Fibroblast of skin of scalp (primary cell): Measurements from ENCODE around the gene NKX1-2.

Source experiments
- DNase-seq: peaks from one replicate; pipeline ENCODE4 v3.0.0-alpha.2; 2013

NKX1-2 gene

DNA sequence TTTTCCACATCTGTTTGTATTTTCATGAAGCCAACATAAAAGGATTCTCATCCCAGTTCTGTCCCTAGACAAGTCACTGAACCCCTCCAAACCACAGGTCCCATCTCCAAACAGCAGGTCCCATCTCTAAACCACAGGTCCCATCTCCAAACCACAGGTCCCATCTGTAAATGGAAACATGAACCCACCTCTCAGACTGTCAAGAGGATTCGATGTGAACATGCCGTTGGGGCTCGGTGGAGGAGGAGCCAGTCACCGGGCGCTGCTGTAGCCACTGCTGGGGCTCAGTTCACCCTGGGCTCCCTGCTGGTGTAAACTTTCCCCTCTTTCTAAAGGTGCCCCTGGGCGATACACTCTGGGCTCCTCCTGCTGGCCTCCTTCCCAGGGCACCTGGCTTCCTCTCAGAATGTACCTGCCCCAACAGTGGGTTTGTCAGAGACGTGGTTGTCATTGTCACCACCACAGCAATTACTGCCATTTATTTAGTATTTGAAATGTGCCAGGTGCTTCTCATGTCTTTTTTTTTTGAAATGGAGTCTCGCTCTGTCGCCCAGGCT, 24.8 kb upstream of the NKX1-2 start:
- no peak for DNase-seq

DNA sequence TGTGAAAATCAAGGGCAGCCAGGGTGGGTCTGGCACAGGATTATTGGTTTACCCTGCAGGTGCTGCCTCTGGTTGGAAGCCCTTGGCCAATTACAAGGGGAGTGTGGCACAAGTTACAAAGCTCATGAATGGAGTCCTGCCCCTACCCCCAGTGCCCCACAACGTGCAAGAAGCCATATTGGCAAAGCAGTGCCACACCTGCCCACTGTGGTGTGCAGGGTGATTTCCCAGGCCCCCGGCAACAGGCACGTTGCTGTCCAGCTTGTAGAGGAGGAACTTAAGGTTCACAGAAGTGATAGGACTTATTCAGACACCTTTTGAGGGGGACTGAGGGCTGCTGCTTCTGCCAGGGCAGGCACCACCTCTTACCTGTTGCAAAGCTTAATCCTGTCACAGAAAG, 23.2 kb upstream of the NKX1-2 start:
- no peak for DNase-seq

DNA sequence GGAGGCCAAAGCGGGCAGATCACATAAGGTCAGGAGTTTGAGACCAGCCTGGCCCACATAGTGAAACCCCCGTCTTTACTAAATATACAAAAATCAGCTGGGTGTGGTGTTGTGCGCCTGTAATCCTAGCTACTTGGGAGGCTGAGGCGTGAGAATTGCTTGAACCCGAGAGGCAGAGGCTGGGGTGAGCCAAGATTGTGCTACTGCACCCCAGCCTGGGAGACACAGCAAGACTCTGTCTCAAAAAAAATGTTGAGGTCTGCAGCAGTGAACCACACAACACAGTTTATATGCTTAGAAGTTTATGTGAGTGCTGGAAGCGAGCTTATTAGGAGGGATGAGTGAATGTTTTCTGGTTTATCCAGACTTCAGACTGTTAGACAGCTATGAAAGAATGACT, 22.2 kb upstream of the NKX1-2 start:
- no peak for DNase-seq

DNA sequence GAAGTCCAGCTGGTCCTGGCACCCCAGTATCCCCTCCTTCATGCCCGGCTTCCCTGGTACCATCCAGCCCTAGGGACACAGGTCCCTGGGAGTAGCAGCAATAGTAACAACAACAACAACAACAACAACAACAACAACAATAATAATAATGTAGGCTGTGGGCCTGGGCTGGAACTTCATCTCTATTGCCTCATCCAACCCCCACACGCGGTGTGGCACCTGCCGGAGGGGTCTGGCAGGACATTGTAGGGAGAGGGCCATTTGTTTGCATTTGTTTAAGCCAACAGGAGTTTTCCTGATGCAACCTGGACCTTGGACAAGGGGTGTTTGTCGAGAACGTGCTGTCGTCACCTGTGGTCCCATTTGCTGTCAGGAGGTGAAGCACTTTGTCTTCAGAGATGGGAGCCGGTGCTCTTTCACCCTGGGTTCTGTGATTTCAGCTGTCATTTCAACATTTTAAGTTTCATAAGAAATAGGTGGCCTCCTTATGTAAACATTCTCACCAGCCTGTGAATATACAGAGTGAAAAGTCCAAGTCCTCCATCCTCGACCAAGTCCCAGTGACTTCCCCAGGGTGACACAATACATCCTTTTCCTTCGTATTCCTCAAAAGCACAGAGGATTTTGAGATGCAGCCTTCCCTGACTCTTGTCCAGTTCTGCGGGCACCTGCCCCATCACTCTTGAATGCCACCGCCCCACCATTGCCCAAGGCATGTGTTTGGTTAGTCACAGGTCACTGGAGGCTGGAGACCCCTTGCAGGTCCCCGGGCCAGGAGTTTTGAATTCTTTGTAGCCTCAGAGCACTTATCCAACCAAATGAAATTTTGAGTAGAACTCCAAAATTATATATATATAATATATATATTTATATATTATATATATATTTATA, 21.0 kb upstream of the NKX1-2 start:
- DNase-seq: no peak

DNA sequence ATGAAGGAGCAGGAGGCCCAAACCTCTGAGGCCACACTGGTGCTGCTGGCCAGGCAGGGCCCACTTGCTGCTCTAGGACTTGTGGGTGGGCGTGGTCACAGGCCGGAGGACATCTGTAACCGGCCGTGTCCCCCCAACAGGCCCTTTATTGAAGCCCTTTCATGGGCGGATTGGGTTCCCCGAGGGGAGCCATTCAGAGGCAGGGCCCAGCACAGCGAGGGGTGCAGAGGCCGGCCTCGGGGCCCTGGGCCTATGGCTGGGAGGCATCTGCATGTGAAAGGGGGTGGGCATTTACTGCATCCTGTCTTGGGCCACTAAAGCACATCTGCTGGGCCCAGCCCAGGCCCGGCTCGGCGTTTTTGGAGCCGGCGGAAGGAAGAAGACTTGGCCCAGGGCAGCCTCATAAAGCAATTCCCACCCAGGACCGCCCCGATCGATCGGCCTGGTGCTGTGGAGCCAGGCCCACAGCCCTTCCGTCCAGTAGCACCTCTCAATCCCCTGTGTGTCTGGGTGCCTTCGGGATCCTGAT, 20.2 kb upstream of the NKX1-2 start:
- no peak for DNase-seq

DNA sequence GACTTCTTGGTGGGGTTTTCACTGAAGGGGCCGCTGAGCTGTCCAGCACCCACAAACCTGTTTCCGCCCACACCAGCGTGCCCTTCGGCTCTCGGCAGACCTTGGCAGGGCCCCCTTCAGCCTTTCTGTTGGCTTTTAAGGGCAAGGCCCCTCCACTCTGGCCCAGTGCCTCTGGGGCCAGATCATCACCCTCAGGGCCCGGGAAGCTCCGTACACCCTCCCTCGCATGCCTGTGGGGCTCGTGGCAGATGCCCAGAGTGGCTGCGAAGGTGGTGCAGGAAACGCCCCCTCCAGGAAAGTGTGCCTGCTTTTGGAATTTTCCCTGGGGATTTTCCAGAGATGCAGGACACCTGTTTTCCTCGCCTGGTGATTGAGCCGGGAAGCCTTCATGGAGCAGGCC, 18.8 kb upstream of the NKX1-2 start:
- no peak for DNase-seq

DNA sequence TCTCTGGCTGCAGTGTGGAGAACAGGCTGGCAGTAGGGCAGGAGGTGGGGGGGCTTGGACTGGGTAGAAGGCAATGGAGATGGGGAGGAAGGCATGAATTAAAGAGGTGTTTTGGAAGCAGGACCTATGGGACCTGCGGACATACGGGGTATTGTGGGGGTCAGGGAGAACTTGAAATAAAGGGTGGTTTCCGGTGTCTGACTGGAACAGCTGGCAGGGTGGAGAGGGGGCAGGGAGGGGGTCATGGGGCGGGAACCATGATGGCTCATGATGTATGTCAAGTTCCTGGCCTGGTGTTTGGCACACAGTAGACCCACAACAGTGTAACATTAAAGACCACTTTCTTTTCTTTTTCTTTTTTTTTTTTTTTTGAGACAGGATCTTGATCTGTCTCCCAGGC, 17.3 kb upstream of the NKX1-2 start:
- DNase-seq: no peak

DNA sequence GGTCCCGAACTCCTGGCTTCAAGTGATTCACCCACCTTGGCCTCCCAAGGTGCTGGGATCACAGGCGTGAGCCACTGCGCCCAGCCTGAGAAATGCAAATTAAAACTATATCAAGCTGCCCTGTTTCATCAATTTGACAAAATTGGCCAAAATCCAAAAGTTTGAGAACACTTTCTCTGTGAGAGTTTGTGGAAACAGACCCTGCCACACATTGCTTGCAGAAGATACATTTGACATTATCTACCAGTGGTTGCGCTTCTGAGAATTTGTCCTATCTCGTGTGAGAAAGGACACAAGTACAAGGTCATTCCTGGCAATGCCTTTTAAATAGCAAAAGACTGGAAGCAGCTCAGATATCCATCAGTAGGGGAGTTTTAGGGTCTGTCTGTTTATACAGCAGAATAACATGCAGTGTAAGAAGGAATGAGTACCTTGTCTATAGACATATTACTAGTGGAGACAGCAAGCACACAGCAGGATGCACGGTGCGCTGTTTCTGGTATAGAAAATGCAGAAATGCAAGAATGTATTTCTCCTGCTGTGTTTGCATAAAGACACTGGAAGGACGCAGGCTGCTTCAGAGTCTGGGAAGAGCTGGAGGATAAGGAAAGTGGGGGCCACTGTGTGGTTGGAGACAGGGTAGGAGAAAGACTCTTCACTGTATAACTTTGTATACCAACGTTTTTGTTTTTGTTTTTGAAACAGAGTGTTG, 16.1 kb upstream of the NKX1-2 start:
- no peak for DNase-seq

DNA sequence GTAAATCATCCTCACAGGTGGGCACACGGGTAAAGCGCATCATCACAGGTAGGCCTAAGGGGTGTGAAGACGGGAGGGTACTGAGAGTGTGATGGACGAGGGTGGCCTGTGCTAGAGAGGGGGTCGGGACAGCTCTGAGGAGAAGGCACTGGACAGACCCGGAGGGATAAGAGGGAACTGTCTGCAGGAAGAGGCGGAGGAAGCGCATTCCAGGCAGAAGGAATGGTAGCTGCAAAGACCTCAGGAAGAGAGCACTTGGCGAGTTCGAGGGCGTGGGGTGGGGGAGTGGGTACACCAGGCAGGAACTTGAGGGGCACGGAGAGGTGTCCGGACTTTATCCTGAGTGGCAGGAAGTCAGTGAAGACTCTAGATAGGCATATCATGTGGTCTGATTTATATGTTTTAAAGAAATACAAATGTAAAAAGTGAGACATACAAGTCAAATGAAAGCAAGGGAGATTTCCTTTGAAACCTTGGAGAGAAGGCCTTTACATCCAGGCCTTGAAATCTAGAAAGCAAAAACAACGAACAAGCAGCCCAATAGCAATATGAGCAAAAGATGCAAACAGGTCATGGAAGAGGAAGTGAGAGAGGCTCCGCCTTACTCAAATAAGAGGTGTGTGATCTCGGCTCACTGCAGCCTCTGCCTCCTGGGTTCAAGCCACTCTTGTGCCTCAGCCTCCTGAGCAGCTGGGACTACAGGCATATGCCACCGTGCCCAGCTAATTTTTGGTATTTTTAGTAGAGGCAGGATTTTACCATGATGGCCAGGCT, 15.4 kb upstream of the NKX1-2 start:
- no peak for DNase-seq

DNA sequence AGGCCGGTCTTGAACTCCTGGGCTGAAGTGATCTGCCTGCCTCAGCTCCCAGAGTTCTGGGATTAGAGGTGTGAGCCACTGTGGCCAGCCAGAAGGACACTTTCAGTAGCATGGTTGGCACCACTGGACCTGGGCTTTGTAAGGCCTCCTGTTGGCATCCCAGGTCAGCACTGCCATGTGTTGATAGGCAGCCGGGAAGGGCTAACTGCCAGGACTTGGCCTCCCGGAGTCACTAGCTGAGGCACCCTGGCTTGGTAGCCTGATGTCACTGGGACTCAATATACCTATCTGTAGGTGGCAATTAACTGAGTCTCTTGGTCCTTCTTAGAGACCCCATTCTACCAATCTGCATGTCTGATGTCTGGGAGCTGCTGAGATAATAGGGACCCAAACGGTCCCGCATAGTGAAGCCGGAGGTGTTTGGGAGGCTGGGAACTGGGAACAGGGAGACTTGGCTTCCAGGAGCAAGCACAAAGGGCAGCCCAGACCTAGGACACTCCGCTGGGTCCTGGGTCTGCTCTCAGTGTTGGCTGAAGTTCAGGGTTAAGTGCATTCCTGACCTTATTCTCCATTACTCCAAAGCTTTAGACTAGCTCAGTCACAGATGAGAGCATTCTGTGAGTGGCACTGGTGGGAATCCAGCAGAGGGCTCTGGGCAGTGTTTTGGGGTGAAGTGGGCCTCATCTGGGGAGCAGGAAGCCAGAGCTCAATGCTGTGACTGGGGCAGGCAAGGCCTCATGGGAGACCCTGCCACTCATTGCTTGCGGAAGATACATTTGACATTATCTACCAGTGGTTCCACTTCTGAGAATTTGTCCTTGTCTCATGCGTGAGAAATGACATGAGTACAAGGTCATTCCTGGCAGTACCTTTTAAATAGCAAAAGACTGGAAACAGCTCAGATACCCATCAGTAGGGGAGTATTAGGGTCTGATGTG, 14.5 kb upstream of the NKX1-2 start:
- no peak for DNase-seq

DNA sequence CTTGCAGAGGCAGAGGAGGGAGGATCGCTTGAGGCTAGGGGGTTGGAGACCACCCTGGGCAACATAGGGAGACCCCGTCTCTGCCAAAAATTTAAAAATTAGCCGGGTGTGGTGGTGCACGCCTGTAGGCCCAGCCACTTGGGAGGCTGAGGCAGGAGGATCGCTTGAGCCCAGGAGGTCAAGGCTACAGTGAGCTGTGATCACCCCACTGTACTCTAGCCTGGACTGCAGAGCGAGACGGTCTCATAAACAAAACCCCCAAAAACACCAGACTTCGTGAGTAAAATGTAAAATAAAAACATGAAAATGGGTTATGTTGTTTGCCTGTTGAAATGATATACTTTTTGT, 12.5 kb upstream of the NKX1-2 start:
- DNase-seq: no peak

DNA sequence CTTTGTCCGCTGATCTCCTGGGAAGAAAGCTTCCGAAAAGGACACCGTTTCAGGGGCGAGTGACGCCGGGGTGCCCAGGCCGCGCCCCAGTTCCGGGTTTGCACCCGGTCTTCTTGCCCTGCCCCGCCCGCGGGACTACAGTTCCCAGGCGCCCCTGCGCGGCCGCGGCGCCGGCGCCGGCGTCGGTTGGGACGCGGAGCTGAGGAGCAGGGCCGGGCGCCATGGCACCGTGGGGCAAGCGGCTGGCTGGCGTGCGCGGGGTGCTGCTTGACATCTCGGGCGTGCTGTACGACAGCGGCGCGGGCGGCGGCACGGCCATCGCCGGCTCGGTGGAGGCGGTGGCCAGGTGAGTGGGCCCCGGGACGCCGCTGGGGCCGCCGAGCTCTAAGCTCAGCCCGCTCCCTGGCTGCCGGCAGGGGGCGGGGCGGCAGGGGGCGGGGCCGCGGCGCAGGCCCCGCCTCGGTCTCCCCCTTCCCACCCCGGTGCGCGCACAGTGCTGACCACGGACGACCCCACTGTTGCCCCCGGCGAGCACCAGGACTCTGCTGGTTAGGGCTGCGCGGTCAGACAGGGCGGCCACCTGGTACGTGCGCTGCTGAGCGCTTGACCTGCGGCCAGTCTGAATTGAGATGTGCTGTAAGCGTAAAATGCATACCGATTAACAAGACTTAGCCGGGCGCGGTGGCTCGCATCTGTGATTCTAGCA, 12.0 kb upstream of the NKX1-2 start, which contains the start of gene LHPP:
Gene LHPP (plus strand): TSS at position 182 of the 706 bp plus-strand sequence. CDS start 40 bp downstream, at position 222.
- peak; percentile 80 for DNase-seq

DNA sequence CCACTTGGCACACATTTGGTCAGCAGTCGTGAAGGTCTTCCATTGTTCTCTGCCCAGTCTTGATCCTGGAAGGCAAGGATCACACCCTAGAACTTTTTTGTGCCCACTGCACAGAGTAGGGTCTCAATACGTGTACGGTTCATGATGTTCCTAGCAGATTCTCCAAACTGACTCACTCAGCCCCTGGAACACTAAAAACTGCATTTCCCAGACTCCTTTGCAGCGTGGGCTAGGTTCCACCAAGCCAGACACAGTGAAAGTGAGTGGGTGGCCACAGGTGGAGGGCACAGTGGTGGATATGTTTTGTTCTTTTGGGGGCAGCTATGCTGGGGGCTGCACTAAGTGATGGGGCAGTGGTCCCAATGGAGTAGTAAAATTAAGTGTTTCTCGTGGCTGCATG, 10.3 kb upstream of the NKX1-2 start:
- no peak for DNase-seq

DNA sequence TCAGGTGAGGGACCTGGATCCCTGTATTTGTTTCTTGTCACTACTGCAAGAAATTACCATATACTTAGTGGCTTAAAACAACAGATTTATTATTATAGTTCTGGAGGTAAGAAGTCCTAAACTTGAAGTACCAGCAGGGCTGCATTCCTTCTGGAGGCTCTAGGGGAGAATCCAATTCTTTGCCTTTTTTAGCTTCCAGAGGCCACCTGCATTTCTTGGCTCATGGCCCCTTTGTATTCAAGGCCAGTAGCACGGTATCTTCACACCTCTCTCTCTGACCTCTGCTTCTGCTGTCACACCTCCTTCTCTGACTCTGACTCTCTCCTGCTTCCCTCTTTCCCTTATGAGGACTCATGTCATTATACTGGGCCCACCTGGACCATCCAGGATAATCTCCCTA, 9.6 kb upstream of the NKX1-2 start:
- DNase-seq: no peak

DNA sequence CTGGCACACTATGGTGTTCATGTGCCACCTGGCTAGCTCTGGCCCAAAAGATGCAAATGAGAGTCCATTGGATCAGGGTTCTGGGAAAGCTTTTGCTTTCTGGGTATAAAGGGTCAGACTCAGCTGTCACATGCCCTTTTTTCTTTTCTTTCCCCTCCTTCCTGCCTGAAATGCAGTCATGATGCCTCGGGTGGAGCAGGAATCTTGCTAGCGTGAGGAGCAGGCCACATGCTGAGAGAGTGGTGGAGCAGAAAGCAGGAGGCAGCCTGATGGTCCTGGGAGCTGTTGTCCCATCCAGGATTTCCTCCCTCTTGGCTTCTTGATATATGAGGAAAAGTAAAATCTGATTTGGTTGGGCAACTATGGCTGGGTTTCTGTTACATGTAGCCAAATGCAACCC, 9.1 kb upstream of the NKX1-2 start:
- peak; percentile 30 for DNase-seq

DNA sequence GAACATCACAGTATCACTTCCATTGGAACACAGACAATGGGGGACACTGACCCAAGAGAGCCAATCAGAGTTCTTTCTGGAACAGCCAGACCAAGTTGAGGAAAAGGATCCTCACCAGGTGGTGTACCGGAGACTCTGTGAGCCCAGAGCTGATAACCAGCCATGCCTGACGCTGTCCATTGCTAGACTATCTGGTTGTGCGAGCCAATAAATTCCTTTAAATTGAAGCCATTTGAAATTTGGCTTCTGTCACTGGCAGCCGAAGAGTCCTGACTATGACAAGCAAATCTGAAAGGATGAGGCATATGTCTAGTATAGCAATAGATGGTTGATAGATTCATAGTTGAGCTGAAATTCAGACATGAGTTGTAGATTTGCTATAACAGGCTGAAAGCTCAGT, 8.6 kb upstream of the NKX1-2 start:
- DNase-seq: no peak

DNA sequence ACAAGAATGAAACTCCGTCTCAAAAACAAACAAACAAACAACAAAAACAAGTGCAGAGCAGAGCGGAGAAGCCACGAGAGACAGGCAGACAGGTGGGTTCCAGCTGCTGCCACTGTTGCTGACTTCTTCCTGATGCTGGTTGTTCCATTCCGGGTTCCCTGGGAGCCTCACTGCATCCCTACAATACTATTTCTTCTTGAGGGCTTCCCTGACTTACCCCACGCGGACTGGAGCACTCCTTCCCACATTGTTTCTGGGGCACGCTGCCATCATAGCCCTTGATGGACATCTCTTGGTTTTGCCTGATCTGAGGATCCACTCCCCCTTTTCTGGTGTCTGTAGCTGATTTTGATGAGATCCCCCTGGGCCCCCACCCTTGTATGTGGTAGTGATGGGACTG, 5.6 kb upstream of the NKX1-2 start:
- no peak for DNase-seq

DNA sequence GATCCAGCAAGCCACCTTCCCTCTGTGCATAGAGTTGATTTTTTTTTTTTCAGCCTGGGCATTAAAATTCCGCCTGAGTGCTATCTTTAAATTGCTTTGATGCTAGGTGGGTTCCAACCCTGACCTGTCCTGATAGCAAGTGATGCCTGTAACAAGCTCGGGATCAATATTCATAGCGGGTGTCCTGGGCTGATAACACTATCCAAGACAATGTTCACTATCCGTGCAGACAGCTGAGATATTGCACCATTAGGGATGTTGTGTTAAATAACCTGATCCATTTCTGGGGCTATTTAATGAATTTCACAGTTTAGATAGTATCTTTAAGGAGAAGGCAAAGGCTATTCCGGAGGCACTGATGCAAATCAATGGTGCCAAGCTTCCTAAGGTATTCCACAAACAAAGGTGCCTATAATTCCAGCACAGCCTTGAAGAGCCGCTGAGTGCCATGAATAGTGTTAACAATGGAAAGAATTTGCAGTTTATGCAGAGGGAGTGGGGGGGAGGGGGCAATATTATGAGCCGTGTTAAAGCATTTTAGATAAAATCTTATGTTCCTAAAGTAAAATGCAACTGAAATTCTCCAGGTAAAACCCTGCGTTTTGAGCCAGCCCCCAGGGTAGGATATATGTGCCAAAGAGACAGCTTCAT, 4.2 kb upstream of the NKX1-2 start:
- no peak for DNase-seq

DNA sequence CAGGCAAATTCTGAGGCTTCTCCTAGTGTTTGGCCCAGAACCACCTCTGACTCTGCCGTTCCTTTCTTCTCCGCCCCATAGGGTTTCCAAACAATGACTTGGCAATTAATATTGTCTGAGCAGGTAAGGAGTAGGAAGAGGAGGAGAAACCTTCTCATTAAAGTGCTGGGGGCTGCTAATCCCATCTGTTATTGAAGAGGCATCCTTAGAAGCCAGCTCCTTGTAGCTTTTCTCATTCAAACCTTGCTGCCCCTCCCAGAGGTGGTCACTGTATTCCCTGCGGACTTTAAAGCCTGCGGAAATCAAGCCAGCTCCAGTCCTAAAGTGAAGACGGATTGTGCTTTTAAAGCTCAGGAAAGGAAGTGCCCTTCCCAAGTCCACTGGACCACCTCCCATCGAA, 1.4 kb upstream of the NKX1-2 start:
- no peak for DNase-seq

DNA sequence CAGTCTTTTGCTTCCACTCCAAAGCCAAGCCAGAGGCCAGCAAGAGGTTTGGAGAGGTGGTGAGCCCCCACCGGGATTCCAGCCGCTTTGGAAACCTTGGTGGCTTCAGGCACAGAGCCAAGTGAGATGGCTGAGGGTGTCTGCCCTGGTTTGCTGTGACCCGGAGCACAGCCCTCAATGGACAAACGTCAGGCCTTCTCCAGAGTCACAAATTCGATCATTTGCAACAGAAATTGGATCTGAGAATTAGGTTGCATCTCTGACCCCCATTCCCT, 885 bp upstream of the NKX1-2 start:
- no peak for DNase-seq
